NCI-H1048 (cell line): Measurements from ENCODE around the gene IPO11.
"Not testable (repeated sequence)": the region's sequence is repeated elsewhere in the genome, so short reads cannot be mapped to it uniquely, and the experiment has no call there.

Experiments
- DNase-seq: peaks from one replicate; lab custom pipeline; 2025; lab: John Stamatoyannopoulos, UW

Gene IPO11

DNA sequence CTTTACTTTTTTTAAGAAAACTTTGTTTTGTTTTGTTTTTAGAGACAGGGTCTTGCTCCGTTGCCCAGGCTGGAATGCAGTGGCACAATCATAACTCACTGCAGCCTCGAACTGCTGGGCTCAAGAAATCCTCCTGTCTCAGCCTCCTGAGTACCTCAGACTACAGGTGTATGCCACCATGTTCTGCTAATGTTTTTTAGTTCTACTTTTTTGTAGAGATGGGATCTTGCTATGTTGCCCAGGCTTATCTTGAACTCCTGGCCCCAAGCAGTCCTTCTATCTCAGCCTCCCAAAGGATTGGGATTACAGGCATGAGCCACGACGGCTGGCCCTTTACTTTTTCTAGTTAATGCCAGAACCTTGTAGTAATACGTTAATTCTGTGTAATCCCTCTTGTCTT lies 36.0 kb downstream of the IPO11 start:
- DNase-seq = no peak

DNA sequence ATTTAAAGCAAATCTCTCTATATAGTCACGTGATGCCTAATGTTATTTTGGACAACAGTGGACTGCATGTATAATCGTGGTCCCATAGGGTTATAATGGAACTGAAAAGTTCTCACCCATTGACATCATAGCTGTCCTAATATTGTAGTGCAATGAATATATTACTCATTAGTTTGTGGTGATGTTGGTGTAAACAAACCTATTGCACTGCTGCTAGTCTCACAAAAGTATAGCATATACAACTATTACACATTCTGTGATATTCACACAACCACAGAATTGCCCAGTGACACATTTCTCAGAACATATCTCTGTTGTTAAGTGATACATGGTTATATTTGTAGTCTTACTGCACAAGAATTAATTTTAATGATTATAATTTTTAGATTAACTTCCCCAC lies 37.7 kb downstream of the IPO11 start:
- no peak for DNase-seq

DNA sequence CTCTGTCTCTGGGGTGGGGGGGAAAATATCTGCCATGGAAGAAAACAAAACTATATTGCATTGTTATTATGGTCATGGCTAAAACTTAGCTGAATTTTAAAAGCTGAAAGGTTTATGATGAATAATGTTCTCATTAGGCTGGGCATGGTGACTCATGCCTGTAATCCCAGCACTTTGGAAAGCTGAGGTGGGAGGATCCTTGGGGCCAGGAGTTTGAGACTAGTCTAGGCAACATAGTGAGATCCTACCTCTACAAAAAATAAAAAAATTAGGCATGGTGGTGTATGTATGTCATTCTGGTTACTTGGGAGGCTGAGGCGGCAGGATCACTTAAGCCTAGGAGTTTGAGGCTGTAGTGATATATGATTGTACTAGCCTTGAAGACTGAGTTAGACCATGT lies 44.5 kb downstream of the IPO11 start:
- DNase-seq = no peak

DNA sequence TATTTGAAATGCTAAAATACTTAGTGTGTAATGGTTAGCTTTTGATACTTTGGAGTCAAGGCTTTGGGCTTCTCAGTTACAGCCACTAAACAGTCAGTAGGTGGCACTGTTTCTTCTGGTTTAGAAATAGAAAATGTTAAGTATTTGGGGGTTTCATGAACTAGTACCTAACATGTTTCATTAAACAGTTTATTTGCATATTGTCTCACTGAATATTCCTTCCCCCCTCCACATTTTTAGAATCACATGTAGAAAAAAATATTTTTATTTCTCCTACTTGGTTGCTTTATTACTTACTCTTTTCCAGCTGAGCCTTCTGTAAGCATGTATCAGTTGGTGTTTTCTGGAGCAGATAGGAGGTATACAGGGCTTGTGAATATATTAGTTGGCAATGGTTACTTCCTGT lies 48.0 kb downstream of the IPO11 start:
- peak; percentile 21 for DNase-seq

DNA sequence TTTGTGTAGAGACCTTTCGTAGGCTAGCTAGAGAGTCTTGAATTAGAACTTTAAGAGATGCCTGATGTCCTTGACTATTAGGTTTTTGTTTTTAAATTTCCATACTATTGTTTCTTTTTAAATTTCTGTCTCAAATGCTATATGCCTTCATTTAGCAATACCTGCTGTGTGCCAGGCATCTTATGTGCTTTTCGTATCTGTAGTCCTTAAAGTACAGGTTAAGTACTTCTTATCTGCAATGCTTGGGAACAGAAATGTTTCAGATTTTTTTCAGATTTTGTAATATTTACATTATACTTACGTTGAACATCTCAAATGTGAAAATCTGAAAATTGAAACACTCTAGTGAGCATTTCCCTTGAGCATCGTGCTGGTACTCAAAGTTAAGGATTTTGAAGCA lies 49.0 kb downstream of the IPO11 start:
- DNase-seq = no peak

DNA sequence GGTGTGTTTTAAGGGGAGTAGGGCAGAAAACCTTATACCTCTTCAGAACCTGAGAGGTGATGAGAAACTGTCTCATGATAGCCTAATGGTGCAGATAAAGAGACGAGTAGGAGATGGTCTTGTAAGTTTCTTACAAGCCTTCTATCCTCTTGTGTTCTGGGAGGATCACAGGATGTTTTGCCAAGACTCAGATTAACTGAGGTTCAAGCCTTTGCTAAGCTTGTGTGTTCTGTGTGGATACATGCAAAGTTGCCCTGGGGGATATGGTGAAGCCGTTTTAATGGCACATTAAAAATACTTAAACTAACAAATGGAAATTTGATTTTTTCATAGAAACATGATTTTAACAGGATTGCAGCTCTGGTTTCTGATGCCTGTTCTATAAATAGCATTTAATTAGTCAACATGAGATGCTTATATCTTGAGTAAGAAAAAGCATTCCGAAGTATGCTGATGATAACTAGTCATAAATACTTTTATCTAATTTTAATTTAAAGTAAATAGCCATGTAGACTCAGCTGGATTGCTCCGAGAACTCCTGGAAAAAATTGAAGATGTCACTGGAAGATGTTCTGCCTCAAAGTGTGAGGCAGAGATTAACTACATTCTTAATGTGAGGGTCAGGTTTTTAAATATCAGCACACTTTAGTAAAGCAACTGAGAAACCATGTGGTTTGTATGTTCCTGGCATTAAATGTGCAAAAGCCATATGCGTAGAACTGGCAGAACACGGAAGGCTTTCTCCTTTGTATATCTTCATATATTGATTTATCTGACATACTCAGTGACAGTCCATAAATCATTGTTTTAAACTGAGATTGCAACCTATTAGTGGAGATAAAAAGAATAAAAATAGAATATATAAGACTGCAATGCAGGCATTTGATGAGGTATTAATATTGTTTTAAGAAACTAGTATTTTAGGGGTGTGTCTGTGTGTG lies 53.7 kb downstream of the IPO11 start:
- no peak for DNase-seq

DNA sequence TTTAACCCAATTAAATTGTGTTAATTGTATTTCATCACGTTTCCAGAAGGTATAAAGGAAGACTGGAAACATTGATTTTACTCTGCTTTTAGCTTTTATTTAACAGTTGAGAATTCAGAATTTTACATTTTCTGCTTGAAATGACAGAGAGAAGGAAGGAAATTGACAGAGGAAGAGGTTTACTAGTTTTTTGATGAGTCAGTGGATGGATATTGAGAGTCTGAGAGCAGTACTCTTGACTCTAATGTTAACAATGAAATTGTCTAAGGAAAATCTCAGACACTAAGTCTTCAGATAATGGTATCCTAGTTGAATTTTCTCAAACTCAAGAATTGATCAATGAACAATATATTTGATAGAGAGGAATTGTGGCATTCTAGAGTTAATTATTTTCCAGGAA lies 60.6 kb downstream of the IPO11 start:
- no peak for DNase-seq

DNA sequence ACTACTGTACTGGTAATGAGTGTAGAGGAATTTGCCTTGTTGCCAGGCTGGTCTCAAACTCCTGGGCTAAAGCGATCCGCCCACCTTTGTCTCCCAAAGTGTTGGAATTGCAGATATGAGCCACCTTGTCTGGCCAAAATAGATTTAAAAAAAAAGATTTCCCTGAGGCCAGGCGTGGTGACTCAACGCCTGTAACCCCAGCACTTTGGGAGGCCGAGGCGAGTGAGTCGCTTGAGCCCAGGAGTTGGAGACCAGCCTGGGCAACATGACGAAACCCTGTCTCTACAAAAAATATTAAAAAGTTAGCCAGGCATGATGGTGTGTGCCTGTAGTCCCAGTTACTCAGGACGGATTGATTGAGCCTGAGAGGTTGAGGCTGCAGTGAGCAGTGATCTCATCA lies 62.5 kb downstream of the IPO11 start:
- DNase-seq = no peak

DNA sequence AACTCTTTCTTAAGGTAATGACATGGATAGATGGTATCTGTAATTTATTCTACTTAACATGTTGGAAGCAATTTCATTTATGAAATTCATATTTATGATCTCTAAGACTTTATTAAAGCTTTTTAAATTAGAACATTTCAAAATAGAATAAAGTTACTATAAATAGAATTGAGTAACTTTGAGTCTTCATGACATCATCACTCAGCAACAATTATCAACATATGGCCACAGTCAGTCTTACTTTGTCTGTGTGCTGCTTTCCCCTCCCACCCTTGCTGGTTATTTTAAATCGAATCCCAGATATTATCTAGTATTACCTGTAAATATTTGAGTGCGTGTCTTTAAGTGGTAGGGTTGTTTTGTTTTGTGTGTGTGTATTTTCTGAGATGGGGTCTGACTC lies 65.2 kb downstream of the IPO11 start:
- DNase-seq = no peak

DNA sequence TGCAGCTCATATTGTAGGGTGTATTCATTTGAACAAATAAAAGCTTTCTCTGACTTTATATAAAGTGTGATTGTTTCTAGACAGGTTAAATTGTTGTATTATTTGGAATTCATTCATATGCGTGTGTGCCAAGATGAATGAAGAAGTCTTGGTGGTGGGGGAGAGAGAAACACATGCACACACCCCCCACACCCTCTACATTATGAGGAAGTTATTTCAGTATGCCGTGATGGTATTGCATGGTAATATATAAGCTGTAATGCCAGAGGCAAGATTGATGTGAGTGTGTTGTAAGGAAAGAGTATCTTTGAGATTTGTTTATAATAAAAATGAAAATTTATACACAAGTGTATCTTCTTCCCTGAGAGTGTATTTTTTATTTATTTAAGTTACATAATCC lies 71.0 kb downstream of the IPO11 start:
- DNase-seq = no peak

DNA sequence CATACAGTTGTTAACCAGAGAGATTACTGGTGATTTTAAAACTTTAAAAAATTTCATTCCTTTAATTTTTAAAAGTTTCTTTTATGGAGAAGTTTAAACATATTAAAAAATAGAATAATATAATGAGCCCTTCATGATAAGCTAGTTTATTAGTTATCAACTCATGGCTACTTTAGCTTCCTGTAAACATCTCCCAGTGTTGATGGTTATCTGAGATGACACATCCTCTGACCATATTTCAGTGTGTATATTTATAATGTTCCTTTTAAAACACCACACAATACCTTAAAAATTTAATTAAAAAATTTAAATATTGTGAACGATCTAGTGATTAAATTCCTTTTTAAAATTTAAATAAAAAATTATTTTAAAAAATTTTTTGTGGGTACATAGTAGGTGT lies 74.1 kb downstream of the IPO11 start:
- DNase-seq = no peak

DNA sequence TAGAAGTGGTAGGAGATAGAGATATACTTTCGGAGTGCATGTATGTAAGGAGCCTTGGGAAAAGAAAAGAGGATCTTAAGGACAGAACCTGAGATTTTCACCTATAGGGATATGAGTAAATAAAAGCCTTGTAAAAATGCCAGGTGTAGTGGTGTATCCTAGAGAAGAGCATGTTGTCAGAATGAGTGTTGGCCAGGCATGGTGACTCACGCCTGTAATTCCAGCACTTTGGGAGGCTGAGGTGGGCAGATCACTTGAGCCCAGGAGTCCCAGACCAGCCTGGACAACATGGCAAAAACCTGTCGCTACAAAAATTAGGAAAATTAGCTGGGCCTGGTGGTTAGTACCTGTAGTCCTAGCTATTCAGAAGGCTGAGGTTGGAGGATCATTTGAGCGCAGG lies 76.0 kb downstream of the IPO11 start:
- no peak for DNase-seq

DNA sequence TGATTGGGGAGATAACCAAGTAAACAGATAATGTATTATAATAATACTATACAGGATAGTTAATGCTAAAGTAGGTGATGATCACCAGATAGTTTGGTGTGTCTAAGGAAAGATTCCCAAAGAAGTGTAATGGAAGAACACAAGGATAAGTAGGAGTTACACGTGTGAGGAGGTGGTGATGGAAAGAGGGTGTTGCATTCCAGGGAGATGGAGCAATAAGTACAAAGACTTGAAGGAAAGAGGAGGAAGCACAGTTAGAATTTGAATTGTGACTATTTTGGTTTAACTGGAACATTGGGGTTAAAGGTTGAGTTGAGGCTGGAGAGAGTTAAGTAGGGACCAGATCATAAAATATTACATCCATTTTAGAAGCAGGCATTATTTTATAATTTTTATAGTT lies 76.9 kb downstream of the IPO11 start:
- DNase-seq = no peak

DNA sequence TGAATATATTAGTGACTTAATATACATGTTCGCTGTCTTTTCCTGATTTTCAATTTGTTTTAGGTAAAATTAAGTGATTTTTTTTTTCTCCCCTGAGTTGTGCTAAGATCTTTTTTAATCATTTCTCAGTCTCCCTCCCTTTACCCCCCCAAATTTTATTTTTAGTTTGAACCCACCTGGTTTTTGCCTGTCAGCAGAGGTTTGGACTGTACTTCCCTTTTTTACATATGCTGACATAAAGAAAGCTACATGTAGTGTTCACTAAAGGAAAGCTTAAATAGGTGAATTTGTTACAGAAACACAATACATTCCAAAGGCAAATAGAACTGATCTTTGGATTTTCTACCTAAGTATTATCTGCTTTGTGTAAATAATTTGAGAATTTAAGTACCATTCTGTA lies 82.2 kb downstream of the IPO11 start:
- no peak for DNase-seq

DNA sequence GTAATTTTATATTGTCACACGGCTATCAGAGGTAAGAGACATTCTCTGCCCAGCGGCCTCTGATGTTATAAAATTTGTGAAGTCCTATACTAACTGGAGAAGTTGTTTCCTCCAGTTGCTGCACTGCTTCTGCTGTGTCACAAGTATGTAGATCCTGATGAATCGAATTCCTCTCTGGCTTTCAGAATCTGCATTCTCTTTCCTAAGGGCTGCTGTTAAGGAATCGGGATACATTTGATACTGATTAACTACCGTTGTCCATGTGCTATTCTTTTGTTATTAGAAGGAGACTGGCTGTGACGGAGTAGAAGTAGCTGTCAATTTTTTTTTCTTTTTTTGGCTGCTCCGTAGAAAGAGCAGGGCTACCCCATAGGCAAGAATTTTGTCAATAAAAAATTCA lies 84.3 kb downstream of the IPO11 start:
- DNase-seq = no peak

DNA sequence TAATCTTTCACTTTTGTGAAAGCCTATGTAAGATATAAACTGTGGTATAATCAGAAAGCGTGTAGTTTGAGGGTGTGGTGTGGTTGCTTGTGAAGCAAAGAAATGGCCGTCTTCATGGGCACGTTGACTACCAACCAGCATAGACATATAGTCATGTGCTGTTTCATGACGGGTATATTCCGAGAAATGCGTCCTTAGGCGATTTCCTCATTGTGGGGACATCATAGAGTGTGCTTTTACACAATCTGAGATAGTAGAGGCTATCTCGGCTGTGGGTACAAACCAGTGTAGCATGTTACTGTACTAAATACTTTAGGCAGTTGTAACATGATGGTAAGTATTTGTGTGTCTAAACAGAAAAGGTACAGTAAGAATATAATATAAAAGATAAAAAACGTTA lies 86.4 kb downstream of the IPO11 start:
- DNase-seq = no peak

DNA sequence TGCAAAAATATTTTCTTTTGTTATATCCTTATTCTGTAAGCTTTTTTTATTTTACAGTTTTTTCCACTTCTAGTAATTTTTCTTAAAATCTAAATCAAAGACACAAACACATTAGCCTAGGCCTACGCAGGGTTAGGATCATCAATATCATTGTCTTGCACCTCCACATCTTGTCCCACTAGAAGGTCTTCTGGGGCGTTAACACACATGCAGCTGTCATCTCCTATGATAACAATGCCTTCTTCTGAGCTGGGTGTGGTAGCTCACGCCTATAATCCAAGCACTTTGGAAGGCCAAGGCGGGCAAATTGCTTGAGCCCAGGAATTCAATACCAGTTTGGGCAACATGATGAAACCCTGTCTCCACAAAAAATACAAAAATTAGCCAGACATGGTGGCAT lies 87.2 kb downstream of the IPO11 start:
- no peak for DNase-seq

DNA sequence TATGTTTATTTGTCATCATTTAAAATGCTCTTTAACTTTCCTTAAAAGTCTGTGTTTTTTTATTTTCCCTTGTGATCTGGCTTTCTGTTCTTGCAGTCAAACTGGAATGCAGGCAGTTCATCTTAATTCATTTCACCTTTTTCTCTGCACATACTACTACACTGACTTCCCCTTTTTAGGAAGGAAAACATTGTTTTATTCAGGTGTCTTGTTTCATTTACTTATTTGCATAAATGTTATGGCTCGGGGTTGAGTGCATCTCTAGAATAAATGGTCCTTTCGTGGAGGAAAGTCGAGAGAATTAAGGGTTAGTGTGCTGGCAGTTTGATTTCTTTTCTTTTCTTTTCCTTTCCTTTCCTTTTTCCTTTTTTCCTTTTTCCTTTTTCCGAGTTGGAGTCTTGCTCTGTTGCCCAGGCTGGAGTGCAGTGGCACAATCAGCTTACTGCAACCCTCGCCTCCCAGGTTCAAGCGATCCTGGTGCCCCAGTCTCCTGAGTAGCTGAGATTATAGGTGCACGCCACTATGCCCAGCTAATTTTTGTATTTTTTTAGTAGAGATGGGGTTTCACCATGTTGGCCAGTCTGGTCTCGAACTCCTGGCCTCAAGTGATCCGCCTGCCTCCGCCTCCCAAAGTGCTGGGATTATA lies 90.0 kb downstream of the IPO11 start:
- DNase-seq = no peak

DNA sequence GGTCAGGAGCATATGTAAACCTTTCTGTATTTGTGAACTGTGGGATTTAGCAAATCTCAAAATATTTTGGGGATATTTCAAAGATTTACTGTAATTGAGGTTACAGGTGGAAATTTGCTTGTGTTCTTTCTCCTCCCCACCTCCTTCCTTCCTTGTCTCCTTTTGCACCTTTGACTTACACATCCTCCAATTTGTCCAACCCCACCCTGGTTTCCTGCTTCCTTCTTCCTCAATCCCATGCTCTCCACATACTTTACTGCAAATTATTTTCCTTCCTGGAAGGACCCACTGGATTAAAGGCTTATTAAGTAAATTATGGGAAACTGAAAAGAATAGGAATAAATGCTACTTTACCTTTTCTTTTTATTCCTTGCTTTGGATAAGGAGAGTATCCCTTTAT lies 91.6 kb downstream of the IPO11 start:
- no peak for DNase-seq

DNA sequence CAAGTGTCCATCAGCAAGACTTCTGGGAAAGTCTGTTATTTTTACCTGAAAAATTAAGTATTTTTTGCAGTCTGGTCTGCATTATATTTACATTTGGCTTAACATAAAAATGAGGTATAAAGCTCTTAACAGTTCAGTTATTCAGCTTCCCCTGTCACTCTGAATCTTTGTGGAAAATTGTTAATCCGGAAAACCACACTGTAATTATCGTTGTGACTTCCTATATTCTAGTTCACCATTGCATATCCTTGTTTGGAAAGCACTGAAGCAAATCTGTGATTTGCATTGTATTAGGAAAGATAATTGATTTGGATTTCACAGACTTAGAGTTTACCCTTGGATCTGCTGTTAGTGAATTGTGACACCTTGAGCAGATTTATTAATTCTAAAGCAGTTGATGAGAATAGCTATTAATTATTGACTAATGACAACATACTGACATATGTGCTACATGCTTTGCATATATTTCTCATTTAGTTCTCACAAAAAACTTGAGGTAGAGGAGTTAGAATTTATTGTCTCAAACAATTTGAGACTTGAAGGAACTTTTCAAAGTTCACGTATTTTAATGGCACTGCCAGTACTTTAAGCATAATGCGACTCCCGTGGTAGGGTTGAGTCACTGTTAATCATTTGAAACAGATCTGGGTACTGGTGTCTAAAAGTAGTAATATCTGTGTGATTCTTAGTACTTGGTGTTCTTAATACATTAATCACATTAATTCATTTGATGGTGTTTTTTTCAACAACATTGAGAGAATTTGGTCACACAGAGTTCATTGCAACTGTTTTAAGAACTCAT lies 94.3 kb downstream of the IPO11 start:
- DNase-seq = peak; percentile 20

DNA sequence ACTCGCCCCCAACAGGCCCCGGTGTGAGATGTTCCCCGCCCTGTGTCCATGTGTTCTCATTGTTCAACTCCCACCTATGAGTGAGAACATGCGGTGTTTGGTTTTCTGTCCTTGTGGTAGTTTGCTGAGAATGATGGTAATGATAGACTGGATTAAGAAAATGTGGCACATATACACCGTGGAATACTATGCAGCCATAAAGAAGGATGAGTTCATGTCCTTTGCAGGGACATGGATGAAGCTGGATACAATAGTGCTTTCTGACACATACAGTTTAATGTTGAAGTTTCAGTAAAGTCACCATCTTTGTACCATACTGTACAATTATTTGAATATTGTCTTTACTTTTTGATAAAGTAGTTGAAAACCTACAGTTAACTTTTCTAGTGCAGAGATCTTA lies 96.2 kb downstream of the IPO11 start:
- not testable (repeated sequence) for DNase-seq

DNA sequence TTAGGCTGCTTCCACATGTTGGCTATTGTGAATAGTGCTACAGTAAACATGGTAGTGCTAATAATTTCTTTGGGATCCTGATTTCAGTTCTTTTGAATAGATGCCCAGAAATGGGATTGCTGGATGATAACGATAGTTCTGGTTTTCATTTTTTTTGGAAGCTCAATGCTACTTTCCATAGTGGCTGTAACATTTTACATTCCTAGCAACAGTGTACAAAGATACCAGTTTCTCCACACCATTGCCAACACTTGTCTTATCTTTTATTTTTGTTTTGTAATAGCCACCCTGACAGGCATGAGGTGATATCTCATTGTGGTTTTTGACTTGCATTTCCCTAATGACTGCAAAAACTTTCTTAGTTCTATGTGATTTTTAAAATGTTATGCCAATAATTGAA lies 97.2 kb downstream of the IPO11 start:
- no peak for DNase-seq

DNA sequence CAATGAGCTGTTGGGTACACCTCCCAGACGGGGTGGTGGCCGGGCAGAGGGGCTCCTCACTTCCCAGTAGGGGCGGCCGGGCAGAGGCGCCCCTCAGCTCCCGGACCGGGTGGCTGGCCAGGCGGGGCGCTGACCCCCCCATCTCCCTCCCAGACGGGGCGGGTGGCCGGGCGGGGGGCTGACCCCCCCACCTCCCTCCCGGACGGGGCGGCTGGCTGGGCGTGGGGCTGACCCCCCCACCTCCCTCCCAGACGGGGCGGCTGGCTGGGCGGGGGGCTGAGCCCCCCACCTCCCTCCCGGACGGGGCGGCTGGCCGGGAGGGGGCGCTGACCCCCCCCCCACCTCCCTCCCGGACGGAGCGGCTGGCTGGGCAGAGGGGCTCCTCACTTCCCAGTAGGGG lies 100.5 kb downstream of the IPO11 start:
- not testable (repeated sequence) for DNase-seq
